GM20000 (cell line): ENCODE results near the gene NCSTN.

ENCODE experiments used
- DNase-seq: peaks from one replicate; pipeline ENCODE4 v3.0.0; 2012; ENCODE audit warnings: low spot score
- CTCF ChIP-seq: IDR thresholded peaks from 2 replicates; pipeline ENCODE4 v1.5.1; 2012; ENCODE audit warnings: mild to moderate bottlenecking, control low read depth; ENCODE audit errors: extremely low read depth, missing control alignments

NCSTN gene

DNA sequence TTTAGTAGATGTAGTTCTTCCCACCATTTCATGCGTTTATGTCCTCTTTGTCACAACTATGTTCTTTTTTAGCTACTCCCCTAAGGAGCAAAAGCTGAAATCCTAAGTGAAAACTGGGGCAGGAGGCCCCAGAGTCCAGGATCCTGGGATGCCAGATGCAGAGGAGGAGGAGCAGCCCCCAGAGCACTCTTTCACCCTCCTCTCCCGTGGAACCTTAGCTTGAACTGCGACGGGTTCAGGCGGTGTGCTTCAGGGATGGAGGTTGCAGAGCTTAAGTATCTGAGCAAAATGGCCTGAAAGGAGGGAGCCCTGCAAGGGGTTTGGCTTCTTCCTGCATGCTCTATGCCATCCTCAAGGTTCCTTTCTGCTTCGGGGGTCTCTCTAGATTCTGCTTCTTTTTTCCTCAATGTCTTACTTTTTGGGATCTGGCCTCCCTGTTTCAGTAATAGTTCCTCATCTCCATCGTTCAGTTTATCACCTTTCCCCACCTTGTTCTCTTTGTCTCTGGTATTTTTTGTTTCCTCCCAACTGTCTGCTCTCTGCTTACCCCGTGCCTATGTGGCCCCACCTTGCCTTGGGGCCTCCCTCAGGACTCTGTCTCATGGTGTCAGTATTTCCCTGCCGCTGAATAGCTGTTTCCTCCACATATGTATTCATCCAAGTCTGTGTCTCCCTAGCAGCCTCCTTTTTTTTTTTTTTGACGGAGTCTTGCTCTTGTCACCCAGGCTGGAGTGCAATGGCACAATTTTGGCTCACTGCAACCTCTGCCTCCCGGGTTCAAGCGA, 21.0 kb downstream of the NCSTN start:
- no peak for TF ChIP-seq CTCF
- no peak for DNase-seq

DNA sequence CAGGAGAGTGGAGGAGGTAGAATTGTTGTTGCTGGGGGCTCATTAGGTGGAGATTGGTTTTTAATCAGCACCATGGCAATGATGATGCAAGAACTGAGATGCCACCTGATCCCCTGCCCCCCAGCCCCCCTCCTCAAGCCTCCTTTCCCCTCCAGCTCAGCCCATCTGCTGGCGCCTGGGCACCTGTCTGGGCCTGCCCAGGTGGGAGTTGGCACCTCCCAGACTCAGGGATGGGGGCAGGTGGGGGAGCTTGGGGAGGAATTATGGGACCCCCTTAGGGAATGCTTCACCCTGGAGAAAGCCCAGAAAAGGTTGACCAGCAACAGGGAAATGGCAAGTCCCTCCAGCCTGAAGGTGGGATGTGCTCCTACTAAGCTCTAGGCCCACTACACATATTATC, 22.1 kb downstream of the NCSTN start:
- TF ChIP-seq CTCF: no peak
- DNase-seq: no peak

GRCh38 chr1:160366731-160367515, 23.7 kb downstream of the NCSTN start, which contains the start of gene NHLH1:
Gene NHLH1 (plus strand): TSS chr1:160367071. CDS start chr1:160370732, 3,661 bp downstream.
- no peak for TF ChIP-seq CTCF
- DNase-seq: no peak

- TF ChIP-seq CTCF: no peak
- no peak for DNase-seq
These were observed 24.3 kb downstream of the NCSTN start for GRCh38 chr1:160367516-160367900.

- no peak for TF ChIP-seq CTCF
- no peak for DNase-seq
These were observed 25.0 kb downstream of the NCSTN start for GRCh38 chr1:160367934-160368923.

GRCh38 chr1:160369087-160369486, 25.9 kb downstream of the NCSTN start:
- DNase-seq: no peak
- TF ChIP-seq CTCF: no peak
